HEK293 (cell line): ENCODE results near the gene FXYD3.

Experiments
- CTCF ChIA-PET: fragments of 350-600 bp; formaldehyde crosslinking; extraction: SDS; loops from one replicate; lab custom pipeline; 2021; ENCODE audit warnings: antibody characterized with exemption; lab: Yijun Ruan, JAX
- POLR2A ChIA-PET: fragments of 300-600 bp; formaldehyde crosslinking; extraction: SDS; loops from one replicate; lab custom pipeline; 2020; ENCODE audit warnings: antibody characterized with exemption, inconsistent platforms; lab: Yijun Ruan, JAX
- H3K27ac ChIP-seq: fragments of 200-500 bp; sonication (Bioruptor generic); 2 replicates; pipeline ENCODE4 v1.5.1; 2014; ENCODE audit warnings: low read depth, low read length, control low read depth, inconsistent platforms; ENCODE audit errors: extremely low read depth
- H3K36me3 ChIP-seq, 2 experiments: fragments of 200-500 bp in 1 of 2; sonication (Bioruptor generic) in 1 of 2; 1 replicate in 1 of 2; 2 replicates in 1 of 2; pipeline ENCODE4 v1.5.1; 2014 to 2017; ENCODE audit warnings: inconsistent platforms in 2 of 2, low read length in 2 of 2; ENCODE audit not compliant: control insufficient read depth in 2 of 2, insufficient read depth in 1 of 2
- H3K4me1 ChIP-seq: fragments of 200-500 bp; sonication (Bioruptor generic); 2 replicates; pipeline ENCODE4 v1.5.1; 2014; ENCODE audit warnings: mild to moderate bottlenecking, low read length, inconsistent platforms; ENCODE audit not compliant: control insufficient read depth, insufficient read depth
- H3K4me3 ChIP-seq: 2 replicates; pipeline ENCODE4 v1.5.1; 2011; ENCODE audit warnings: low read depth, mild to moderate bottlenecking, control low read depth, low read length, moderate library complexity
- H3K9me3 ChIP-seq: fragments of 200-500 bp; sonication (Bioruptor generic); 2 replicates; pipeline ENCODE4 v1.5.1; 2014; ENCODE audit warnings: low read depth, low read length, inconsistent platforms; ENCODE audit not compliant: control insufficient read depth, insufficient read depth
- EGR2 ChIP-seq: fragments of 450-650 bp; formaldehyde crosslinking; IDR thresholded peaks from 2 replicates; pipeline ENCODE4 v1.5.1; 2016; ENCODE audit warnings: low read depth, missing biosample characterization, missing genetic modification characterization
- FEZF1 ChIP-seq: fragments of 450-650 bp; formaldehyde crosslinking; IDR thresholded peaks from 2 replicates; pipeline ENCODE4 v1.5.1; 2016; ENCODE audit warnings: missing biosample characterization, missing genetic modification characterization
- GLI4 ChIP-seq: fragments of 450-650 bp; formaldehyde crosslinking; IDR thresholded peaks from 2 replicates; pipeline ENCODE4 v1.5.1; 2016; ENCODE audit warnings: missing biosample characterization, missing genetic modification characterization
- OSR2 ChIP-seq: fragments of 450-650 bp; formaldehyde crosslinking; IDR thresholded peaks from 2 replicates; pipeline ENCODE4 v1.5.1; 2016; ENCODE audit warnings: missing biosample characterization, missing genetic modification characterization
- RBAK ChIP-seq: fragments of 450-650 bp; formaldehyde crosslinking; IDR thresholded peaks from 2 replicates; pipeline ENCODE4 v1.5.1; 2016; ENCODE audit warnings: missing biosample characterization, missing genetic modification characterization
- SCRT1 ChIP-seq: fragments of 450-650 bp; formaldehyde crosslinking; IDR thresholded peaks from 2 replicates; pipeline ENCODE4 v1.5.1; 2016; ENCODE audit warnings: missing biosample characterization, missing genetic modification characterization, borderline replicate concordance
- SCRT2 ChIP-seq: fragments of 450-650 bp; formaldehyde crosslinking; IDR thresholded peaks from 2 replicates; pipeline ENCODE4 v1.5.1; 2016; ENCODE audit warnings: missing biosample characterization, missing genetic modification characterization
- SP3 ChIP-seq: fragments of 450-650 bp; formaldehyde crosslinking; IDR thresholded peaks from 2 replicates; pipeline ENCODE4 v1.5.1; 2016; ENCODE audit warnings: missing biosample characterization, missing genetic modification characterization
- ZFP69B ChIP-seq: fragments of 450-650 bp; formaldehyde crosslinking; IDR thresholded peaks from 2 replicates; pipeline ENCODE4 v1.5.1; 2016; ENCODE audit warnings: missing biosample characterization, missing genetic modification characterization
- ZNF223 ChIP-seq: fragments of 450-650 bp; formaldehyde crosslinking; IDR thresholded peaks from 2 replicates; pipeline ENCODE4 v1.5.1; 2016; ENCODE audit warnings: missing biosample characterization, missing genetic modification characterization
- ZNF521 ChIP-seq: fragments of 450-650 bp; formaldehyde crosslinking; IDR thresholded peaks from 2 replicates; pipeline ENCODE4 v1.5.1; 2017; ENCODE audit warnings: missing biosample characterization, mild to moderate bottlenecking, missing genetic modification characterization
- ZNF768 ChIP-seq: fragments of 450-650 bp; formaldehyde crosslinking; IDR thresholded peaks from 2 replicates; pipeline ENCODE4 v1.5.1; 2018; ENCODE audit warnings: missing biosample characterization, mild to moderate bottlenecking, missing genetic modification characterization
- ZNF830 ChIP-seq: fragments of 450-650 bp; IDR thresholded peaks from 2 replicates; pipeline ENCODE4 v1.5.0; 2018; ENCODE audit warnings: missing biosample characterization, missing genetic modification characterization, low read depth, mild to moderate bottlenecking, moderate library complexity
- TF ChIP-seq, protein P1 (sequence below): fragments of 450-650 bp; formaldehyde crosslinking; IDR thresholded peaks from 2 replicates; pipeline ENCODE4; 2016; ENCODE audit warnings: missing biosample characterization, missing genetic modification characterization
- TF ChIP-seq, protein P2 (sequence below): fragments of 450-650 bp; formaldehyde crosslinking; IDR thresholded peaks from 2 replicates; pipeline ENCODE4 v1.5.1; 2016; ENCODE audit warnings: missing biosample characterization, missing genetic modification characterization
- TF ChIP-seq, protein P3 (sequence below): fragments of 450-650 bp; formaldehyde crosslinking; IDR thresholded peaks from 2 replicates; pipeline ENCODE4 v1.5.1; 2016; ENCODE audit warnings: missing biosample characterization, missing genetic modification characterization
- TF ChIP-seq, protein P4 (sequence below): IDR thresholded peaks from 2 replicates; pipeline ENCODE4 v1.6.1; 2011; ENCODE audit warnings: mild to moderate bottlenecking, low read depth, low read length, borderline replicate concordance
- TF ChIP-seq, protein P5 (sequence below): fragments of 450-650 bp; formaldehyde crosslinking; IDR thresholded peaks from 2 replicates; pipeline ENCODE4 v1.5.1; 2016; ENCODE audit warnings: missing biosample characterization, missing genetic modification characterization
- TF ChIP-seq, protein P6 (sequence below): fragments of 450-650 bp; formaldehyde crosslinking; IDR thresholded peaks from 2 replicates; pipeline ENCODE4 v1.5.1; 2016; ENCODE audit warnings: missing biosample characterization, missing genetic modification characterization

Gene FXYD3

DNA sequence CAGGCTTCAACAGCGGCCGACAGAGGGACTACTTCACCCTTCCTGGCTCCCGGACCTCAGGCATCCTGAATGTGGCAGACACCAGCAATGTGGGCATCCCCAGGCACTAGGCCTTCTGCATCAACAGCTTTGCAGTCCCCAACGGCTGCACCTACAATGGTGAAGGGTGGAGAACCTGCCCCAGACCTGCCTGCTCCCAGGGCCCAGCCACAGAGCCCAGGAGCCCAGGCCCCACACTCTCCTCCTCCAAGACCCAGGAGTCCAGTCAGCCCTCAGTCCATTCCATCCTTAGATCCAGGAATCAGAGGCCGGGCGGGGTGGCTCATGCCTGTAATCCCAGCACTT lies 39.6 kb upstream of the FXYD3 start (continued):
- TF ChIP-seq, protein P1, sequence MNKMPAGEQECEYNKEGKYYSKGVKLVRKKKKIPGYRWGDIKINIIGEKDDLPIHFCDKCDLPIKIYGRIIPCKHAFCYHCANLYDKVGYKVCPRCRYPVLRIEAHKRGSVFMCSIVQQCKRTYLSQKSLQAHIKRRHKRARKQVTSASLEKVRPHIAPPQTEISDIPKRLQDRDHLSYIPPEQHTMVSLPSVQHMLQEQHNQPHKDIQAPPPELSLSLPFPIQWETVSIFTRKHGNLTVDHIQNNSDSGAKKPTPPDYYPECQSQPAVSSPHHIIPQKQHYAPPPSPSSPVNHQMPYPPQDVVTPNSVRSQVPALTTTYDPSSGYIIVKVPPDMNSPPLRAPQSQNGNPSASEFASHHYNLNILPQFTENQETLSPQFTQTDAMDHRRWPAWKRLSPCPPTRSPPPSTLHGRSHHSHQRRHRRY: no peak
- TF ChIP-seq ZFP69B: no peak

DNA sequence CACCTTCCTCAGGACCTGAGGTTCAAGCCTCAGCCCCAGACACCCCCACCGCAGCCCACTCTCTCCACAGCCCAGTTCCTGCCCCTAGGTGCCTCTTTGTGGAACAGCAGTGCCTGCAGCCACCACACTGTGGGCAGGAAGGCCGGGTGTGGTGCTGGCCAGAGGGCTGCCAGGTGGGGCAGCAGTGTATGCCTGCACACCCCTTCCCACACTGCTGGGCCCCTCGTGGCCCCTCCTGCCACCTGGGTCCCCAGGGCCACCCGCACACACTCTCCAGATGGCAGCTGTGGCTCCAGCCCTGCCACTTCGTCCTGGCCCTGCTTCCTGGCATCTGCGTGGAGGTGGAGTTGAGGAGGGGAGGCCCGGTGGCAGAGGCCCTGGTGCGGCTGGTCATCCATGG lies 39.0 kb upstream of the FXYD3 start:
- H3K4me3 ChIP-seq: no peak overlapping the region
- TF ChIP-seq ZNF830 (no peak), SP3 (tag by site-specific recombination) (no peak)
- TF ChIP-seq, protein P2, sequence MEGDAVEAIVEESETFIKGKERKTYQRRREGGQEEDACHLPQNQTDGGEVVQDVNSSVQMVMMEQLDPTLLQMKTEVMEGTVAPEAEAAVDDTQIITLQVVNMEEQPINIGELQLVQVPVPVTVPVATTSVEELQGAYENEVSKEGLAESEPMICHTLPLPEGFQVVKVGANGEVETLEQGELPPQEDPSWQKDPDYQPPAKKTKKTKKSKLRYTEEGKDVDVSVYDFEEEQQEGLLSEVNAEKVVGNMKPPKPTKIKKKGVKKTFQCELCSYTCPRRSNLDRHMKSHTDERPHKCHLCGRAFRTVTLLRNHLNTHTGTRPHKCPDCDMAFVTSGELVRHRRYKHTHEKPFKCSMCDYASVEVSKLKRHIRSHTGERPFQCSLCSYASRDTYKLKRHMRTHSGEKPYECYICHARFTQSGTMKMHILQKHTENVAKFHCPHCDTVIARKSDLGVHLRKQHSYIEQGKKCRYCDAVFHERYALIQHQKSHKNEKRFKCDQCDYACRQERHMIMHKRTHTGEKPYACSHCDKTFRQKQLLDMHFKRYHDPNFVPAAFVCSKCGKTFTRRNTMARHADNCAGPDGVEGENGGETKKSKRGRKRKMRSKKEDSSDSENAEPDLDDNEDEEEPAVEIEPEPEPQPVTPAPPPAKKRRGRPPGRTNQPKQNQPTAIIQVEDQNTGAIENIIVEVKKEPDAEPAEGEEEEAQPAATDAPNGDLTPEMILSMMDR (tag by site-specific recombination): peak; percentile 45

DNA sequence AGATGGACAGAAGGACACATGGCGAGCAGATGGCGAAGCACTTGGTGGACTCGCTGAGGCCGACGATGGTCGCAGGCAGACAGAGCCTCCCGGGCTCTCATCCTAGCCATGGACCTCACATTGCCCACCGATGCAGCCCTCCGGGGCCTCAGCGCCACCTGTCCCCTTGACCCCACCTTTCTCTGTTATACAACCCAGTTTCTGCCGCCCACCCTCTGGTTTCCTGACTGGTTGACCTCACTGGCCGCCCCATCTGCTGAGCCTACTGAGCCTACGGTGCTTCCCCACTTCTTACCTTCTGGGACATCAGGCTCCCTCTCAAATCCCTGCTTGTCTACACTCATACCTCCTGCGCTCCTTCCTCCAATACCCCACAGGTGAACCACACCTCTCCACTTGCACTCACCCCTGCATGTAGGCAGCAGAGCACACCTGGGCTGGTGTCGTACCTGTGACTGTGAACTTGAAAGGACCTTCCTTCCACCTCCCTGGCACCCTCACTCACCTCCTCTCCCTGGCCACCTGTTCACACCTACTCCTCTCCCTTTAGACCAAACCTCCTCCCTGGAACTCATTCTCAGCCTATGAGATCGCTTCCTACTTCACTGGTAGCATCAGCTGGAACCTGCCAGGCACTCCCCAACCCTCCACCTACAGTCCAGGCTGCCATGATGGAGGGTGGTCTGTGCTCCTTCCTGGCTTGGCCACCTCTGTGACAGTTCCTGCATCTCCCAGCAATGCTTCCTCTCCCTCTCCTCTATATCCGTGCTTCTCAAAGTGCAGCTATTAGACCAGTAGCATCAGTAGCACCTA lies 38.0 kb upstream of the FXYD3 start:
- H3K27ac ChIP-seq: no peak overlapping the region
- ChIA-PET CTCF (interaction anchor here (0.6 to 6.5 kb wide), 3 partner anchors 10 to 146 kb away, joined by 3 to 54 read pairs (median 3); partner anchors contain the start of gene LGI4), POLR2A (interaction anchor here (0.6 kb wide), 1 partner anchor 652 kb away, joined by 3 read pairs; no protein-coding TSS in a partner anchor)
- H3K4me3 ChIP-seq: no peak overlapping the region
- no peaks in the 10 kb centered on the region for H3K4me1 ChIP-seq
- no peaks in the 10 kb centered on the region for H3K36me3 ChIP-seq
- H3K9me3 ChIP-seq: no peaks in the 10 kb centered on the region; the same call in 1 of the 2 replicates
- TF ChIP-seq GLI4: no peak
- TF ChIP-seq ZNF768: no peak
- TF ChIP-seq, protein P3, sequence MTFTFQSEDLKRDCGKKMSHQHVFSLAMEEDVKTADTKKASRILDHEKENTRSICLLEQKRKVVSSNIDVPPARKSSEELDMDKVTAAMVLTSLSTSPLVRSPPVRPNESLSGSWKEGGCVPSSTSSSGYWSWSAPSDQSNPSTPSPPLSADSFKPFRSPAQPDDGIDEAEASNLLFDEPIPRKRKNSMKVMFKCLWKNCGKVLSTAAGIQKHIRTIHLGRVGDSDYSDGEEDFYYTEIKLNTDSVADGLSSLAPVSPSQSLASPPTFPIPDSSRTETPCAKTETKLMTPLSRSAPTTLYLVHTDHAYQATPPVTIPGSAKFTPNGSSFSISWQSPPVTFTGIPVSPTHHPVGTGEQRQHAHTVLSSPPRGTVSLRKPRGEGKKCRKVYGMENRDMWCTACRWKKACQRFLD (tag by site-specific recombination): peak; percentile 18; the same call in 1 of the 2 replicates
- TF ChIP-seq FEZF1: no peak
- TF ChIP-seq OSR2 (tag by site-specific recombination): no peak
- TF ChIP-seq, protein P4, sequence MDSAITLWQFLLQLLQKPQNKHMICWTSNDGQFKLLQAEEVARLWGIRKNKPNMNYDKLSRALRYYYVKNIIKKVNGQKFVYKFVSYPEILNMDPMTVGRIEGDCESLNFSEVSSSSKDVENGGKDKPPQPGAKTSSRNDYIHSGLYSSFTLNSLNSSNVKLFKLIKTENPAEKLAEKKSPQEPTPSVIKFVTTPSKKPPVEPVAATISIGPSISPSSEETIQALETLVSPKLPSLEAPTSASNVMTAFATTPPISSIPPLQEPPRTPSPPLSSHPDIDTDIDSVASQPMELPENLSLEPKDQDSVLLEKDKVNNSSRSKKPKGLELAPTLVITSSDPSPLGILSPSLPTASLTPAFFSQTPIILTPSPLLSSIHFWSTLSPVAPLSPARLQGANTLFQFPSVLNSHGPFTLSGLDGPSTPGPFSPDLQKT: no peak
- TF ChIP-seq, protein P5, sequence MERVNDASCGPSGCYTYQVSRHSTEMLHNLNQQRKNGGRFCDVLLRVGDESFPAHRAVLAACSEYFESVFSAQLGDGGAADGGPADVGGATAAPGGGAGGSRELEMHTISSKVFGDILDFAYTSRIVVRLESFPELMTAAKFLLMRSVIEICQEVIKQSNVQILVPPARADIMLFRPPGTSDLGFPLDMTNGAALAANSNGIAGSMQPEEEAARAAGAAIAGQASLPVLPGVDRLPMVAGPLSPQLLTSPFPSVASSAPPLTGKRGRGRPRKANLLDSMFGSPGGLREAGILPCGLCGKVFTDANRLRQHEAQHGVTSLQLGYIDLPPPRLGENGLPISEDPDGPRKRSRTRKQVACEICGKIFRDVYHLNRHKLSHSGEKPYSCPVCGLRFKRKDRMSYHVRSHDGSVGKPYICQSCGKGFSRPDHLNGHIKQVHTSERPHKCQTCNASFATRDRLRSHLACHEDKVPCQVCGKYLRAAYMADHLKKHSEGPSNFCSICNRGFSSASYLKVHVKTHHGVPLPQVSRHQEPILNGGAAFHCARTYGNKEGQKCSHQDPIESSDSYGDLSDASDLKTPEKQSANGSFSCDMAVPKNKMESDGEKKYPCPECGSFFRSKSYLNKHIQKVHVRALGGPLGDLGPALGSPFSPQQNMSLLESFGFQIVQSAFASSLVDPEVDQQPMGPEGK (tag by site-specific recombination): no peak
- TF ChIP-seq, protein P6, sequence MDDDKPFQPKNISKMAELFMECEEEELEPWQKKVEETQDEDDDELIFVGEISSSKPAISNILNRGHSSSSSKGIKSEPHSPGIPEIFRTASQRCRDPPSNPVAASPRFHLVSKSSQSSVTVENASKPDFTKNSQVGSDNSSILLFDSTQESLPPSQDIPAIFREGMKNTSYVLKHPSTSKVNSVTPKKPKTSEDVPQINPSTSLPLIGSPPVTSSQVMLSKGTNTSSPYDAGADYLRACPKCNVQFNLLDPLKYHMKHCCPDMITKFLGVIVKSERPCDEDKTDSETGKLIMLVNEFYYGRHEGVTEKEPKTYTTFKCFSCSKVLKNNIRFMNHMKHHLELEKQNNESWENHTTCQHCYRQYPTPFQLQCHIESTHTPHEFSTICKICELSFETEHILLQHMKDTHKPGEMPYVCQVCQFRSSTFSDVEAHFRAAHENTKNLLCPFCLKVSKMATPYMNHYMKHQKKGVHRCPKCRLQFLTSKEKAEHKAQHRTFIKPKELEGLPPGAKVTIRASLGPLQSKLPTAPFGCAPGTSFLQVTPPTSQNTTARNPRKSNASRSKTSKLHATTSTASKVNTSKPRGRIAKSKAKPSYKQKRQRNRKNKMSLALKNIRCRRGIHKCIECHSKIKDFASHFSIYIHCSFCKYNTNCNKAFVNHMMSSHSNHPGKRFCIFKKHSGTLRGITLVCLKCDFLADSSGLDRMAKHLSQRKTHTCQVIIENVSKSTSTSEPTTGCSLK (tag by site-specific recombination): 0 out of 2 replicates have a peak, but pooled peaks have one; percentile 45
- TF ChIP-seq, protein P2 (tag by site-specific recombination): no peak
- TF ChIP-seq ZNF521: no peak
- no peak for TF ChIP-seq ZNF223 (tag by site-specific recombination)
- peak; percentile 89 for TF ChIP-seq SCRT2 (tag by site-specific recombination)
- TF ChIP-seq EGR2 (tag by site-specific recombination): peak; percentile 33; the same call in 1 of the 2 replicates
- TF ChIP-seq SCRT1 (tag by site-specific recombination): peak; percentile 70; the same call in 1 of the 2 replicates
- no peak for TF ChIP-seq RBAK (tag by site-specific recombination)

More for the DNA sequence above, 39.0 kb upstream of the FXYD3 start:
- POLR2A ChIA-PET: no interaction called here
- no peaks in the 10 kb centered on the region for H3K4me1 ChIP-seq
- no peaks in the 10 kb centered on the region for H3K36me3 ChIP-seq
- no peaks in the 10 kb centered on the region for H3K9me3 ChIP-seq
- H3K27ac ChIP-seq: no peak overlapping the region
- CTCF ChIA-PET: interaction anchor here (0.6 to 6.5 kb wide), 2 partner anchors 9 to 20 kb away, joined by 6 to 54 read pairs; no protein-coding TSS in a partner anchor
